Suprapubic skin (tissue), 4 donors: ENCODE measurements around the gene CDC42SE2. TPM values are rescaled to one million over a fixed set of nuclear protein-coding genes. Genes with fewer than 3 reads are reported as not detected.

Experiments
- DNase-seq, 2 donors: peaks; one replicate each; pipeline ENCODE4 v3.0.0-alpha.2; 2019; ENCODE audit warnings: low spot score in 2 of 2
- H3K27ac ChIP-seq: fragments of 200-600 bp; sonication (generic); one replicate; pipeline ENCODE4 v1.5.1; 2019
- H3K27me3 ChIP-seq: fragments of 200-600 bp; sonication (generic); one replicate; pipeline ENCODE4 v1.5.1; 2019
- H3K36me3 ChIP-seq: fragments of 200-600 bp; sonication (generic); one replicate; pipeline ENCODE4 v1.5.1; 2019
- H3K4me1 ChIP-seq: fragments of 200-600 bp; sonication (generic); one replicate; pipeline ENCODE4 v1.5.1; 2019
- H3K4me3 ChIP-seq: fragments of 200-600 bp; sonication (generic); one replicate; pipeline ENCODE4 v1.5.1; 2019; ENCODE audit warnings: mild to moderate bottlenecking
- H3K9me3 ChIP-seq: fragments of 200-600 bp; sonication (generic); one replicate; pipeline ENCODE4 v1.5.1; 2019
- EP300 ChIP-seq: sonication (generic); formaldehyde crosslinking; IDR thresholded peaks from one replicate; pipeline ENCODE4 v1.6.1; 2017; ENCODE audit warnings: antibody characterized with exemption
- POLR2A ChIP-seq, 2 donors: fragments of 450-650 bp; IDR thresholded peaks; one replicate each; pipeline ENCODE4 v1.6.1; 2017; ENCODE audit warnings: antibody characterized with exemption in 2 of 2, mild to moderate bottlenecking in 2 of 2, moderate library complexity in 2 of 2
- POLR2AphosphoS5 ChIP-seq, 3 donors: sonication (generic); formaldehyde crosslinking; IDR thresholded peaks; one replicate each; pipeline ENCODE4 v1.6.1; 2017; ENCODE audit warnings: antibody characterized with exemption in 3 of 3
- WGBS: methylation state at CpG from one replicate; pipeline ENCODE4 v1.1.5; 2018; 5-methylcytosine and 5-hydroxymethylcytosine counted together
- total RNA-seq, 4 donors: library from RNA; depleted of rRNA; stranded (reverse); fragments of >200 nt; gene quantifications; one replicate each; pipeline ENCODE4 v1.1.0, GENCODE V29; 2016
- TF ChIP-seq, protein P1 (sequence below), 2 donors: fragments of 200-600 bp in 1 of 2; fragments of 450-650 bp in 1 of 2; sonication (generic) in 1 of 2; IDR thresholded peaks; one replicate each; pipeline ENCODE4 v1.5.1; 2016 to 2019; ENCODE audit warnings: antibody characterized with exemption in 2 of 2, mild to moderate bottlenecking in 1 of 2, moderate library complexity in 1 of 2

The CDC42SE2 gene
- total RNA-seq, 4 donors from 2014 or later = 32.4 to 46.6 (median 36.7) TPM

DNA sequence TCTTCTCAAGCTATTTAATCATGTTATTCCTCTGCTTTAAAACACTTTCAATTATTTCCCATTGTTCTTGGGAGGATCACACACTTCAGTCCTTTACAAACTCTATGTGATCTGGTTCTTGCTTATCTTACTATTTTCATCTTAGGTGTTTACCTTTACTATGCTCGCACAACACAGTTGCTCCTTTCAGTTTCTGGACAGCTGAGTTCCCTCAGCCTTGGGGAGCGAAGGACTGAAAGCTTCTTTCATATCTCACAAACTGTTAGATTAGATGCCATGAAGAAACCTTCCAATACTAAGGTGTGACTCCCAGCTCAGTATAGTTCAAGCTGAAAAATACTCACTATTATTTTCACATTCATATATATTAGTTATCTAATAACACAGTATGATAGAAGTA, 117.9 kb downstream of the CDC42SE2 start:
- 89% methylated on average over 2 of the region's 2 CpGs for WGBS
- H3K4me3 ChIP-seq = no peak overlapping the region
- no peak for DNase-seq
- H3K4me1 ChIP-seq = peaks cover 29% of the 10 kb centered on the region
- H3K27me3 ChIP-seq = no peaks in the 10 kb centered on the region
- peaks cover 13% of the 10 kb centered on the region for H3K36me3 ChIP-seq
- H3K27ac ChIP-seq = no peak overlapping the region
- no peaks in the 10 kb centered on the region for H3K9me3 ChIP-seq
- no peak for TF ChIP-seq POLR2AphosphoS5 (IDR thresholded peaks at IDR 0.05)
- no peak for TF ChIP-seq EP300
- no peak for TF ChIP-seq POLR2A (IDR thresholded peaks at IDR 0.05)
- TF ChIP-seq, protein P1, sequence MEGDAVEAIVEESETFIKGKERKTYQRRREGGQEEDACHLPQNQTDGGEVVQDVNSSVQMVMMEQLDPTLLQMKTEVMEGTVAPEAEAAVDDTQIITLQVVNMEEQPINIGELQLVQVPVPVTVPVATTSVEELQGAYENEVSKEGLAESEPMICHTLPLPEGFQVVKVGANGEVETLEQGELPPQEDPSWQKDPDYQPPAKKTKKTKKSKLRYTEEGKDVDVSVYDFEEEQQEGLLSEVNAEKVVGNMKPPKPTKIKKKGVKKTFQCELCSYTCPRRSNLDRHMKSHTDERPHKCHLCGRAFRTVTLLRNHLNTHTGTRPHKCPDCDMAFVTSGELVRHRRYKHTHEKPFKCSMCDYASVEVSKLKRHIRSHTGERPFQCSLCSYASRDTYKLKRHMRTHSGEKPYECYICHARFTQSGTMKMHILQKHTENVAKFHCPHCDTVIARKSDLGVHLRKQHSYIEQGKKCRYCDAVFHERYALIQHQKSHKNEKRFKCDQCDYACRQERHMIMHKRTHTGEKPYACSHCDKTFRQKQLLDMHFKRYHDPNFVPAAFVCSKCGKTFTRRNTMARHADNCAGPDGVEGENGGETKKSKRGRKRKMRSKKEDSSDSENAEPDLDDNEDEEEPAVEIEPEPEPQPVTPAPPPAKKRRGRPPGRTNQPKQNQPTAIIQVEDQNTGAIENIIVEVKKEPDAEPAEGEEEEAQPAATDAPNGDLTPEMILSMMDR (IDR thresholded peaks at IDR 0.05) = no peak

DNA sequence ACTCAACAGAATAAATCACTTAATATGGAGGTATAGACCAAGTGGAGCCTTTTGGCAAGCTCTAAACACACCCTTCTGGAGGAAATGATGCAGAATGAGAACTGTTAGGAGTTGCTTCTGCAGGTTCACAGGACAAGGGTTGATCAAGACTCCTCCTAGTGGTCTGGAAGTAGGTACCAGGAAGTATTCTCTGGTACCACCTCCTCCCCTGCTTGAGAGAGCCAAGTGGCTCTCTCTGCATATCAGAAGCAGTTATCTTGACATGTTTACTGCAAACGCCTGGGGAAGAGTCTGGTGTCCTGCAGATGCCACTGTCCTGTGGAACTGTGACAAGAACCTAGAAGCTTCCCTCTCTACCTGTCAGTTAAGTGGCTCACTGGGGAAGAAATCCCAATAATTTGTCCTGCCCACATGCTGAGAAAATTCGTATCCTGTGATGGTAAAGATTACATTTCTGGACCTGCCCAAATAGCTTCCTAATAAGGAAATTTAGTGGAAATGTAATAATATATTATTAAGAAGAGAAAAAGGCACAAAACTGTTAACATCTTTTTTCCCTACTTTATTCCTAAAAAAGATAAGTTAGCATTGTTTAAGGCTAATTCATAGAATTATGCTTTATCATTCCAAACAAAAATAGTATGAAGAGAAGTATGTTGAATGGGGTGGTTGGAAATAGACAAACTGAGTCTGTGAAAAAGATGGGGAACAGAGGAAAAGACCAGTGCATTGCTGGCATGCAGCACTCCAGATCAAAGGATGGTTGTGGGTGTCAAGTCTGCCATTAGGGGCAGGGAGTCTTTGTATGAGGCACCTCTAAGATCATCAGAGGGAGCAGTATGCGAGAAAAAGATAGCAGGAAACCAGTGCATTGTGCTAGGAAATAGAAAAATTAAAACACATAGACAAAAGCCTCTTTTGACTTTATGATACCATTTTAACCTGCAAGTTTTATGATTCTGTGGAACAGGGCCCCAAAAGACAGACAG, 118.8 kb downstream of the CDC42SE2 start:
- peaks cover 13% of the 10 kb centered on the region for H3K36me3 ChIP-seq
- peaks cover 29% of the 10 kb centered on the region for H3K4me1 ChIP-seq
- H3K4me3 ChIP-seq = no peak overlapping the region
- H3K27ac ChIP-seq = no peak overlapping the region
- no peaks in the 10 kb centered on the region for H3K27me3 ChIP-seq
- TF ChIP-seq, protein P1 (IDR thresholded peaks at IDR 0.05) = peak in 1 of 2 donors; percentile 47
- TF ChIP-seq EP300 (no peak), POLR2AphosphoS5 (IDR thresholded peaks at IDR 0.05) (no peak), POLR2A (IDR thresholded peaks at IDR 0.05) (no peak)
- 62% methylated on average over 3 of the region's 3 CpGs for WGBS
- no peaks in the 10 kb centered on the region for H3K9me3 ChIP-seq
- DNase-seq = no peak

DNA sequence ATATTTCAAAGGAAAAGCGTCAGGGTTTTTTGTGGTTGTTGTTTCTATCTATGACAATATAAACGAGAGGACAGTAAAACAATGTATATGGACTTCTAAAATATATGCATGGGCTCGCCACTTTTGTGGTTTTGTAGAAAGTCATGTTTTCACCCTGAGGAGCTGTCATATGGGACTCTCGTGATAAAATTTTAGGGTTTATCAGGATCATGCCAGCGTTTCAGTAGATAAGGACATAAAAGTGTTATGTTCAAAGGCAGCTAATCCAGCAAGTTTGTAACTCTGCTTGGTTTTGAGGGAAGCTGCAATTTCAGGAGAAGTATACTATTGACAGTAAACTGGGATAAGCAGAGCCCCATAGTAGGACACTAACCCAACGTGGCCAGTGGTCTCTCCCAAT, 120.3 kb downstream of the CDC42SE2 start:
- TF ChIP-seq POLR2AphosphoS5 (IDR thresholded peaks at IDR 0.05) (no peak), EP300 (no peak), POLR2A (IDR thresholded peaks at IDR 0.05) (no peak)
- TF ChIP-seq, protein P1 (IDR thresholded peaks at IDR 0.05) = no peak
- Histone ChIP-seq H3K36me3 (peaks cover 13% of the 10 kb centered on the region), H3K4me3 (no peak overlapping the region), H3K27ac (no peak overlapping the region), H3K27me3 (no peaks in the 10 kb centered on the region), H3K4me1 (peaks cover 18% of the 10 kb centered on the region), H3K9me3 (no peaks in the 10 kb centered on the region)
- no peak for DNase-seq
- 81% methylated on average over 6 of the region's 6 CpGs for WGBS

DNA sequence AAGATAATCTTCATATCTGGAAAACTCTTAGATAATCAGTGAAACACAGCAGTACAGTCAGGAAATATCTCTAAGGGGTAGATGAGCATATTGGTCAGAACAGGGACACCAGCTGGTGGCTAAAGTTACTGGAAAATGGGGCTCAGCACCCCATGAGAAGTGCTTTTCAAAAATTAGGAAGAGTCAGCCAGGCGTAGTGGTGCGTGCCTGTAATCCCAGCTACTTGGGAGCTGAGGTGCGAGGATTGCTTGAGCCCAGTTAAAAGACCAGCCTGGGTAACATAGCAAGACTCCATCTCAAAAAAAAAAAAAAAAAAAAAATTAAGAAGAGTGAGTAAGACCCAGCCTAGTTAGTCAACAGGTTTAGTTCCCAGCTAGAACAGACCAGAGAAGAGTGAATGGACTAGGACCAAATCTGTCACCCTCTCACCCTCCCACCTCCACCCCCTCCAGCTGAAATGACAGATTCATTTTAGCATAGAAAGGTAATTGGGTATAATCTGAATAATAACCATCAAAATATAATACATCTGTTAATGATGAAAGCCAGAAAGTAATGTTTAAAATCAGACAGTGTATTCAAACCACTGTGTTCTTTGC, 120.9 kb downstream of the CDC42SE2 start:
- H3K4me1 ChIP-seq = peaks cover 13% of the 10 kb centered on the region
- H3K4me3 ChIP-seq = no peak overlapping the region
- 93% methylated on average over 3 of the region's 3 CpGs for WGBS
- no peaks in the 10 kb centered on the region for H3K27me3 ChIP-seq
- no peak for DNase-seq
- H3K9me3 ChIP-seq = no peaks in the 10 kb centered on the region
- TF ChIP-seq EP300 = no peak
- TF ChIP-seq, protein P1 (IDR thresholded peaks at IDR 0.05) = no peak
- H3K36me3 ChIP-seq = peaks cover 13% of the 10 kb centered on the region
- H3K27ac ChIP-seq = no peak overlapping the region

DNA sequence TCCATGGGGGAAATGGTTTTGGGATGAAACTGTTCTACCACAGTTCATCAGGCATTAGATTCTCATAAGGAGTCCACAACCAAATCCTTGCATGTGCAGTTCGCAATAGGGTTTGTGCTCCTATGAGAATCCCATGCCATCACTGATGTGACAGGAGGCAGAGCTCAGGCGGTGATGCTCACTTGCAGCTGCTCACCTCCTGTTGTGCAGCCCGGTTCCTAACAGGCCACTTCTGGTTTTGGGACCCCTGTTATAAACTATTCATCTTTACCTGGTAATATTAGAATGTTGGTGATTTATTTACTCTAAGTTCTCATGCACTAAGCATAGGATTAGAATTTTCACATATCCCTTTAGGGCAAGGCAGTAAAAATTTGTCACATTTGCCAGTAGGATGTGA, 122.3 kb downstream of the CDC42SE2 start:
- H3K36me3 ChIP-seq = peaks cover 17% of the 10 kb centered on the region
- WGBS = 96% methylated on average over 3 of the region's 3 CpGs
- peaks cover 5% of the 10 kb centered on the region for H3K4me1 ChIP-seq
- H3K9me3 ChIP-seq = no peaks in the 10 kb centered on the region
- TF ChIP-seq, protein P1 (IDR thresholded peaks at IDR 0.05) = no peak
- TF ChIP-seq POLR2AphosphoS5 (IDR thresholded peaks at IDR 0.05) = no peak
- TF ChIP-seq EP300 = no peak
- TF ChIP-seq POLR2A (IDR thresholded peaks at IDR 0.05) = no peak
- DNase-seq = no peak
- no peak overlapping the region for H3K4me3 ChIP-seq
- H3K27ac ChIP-seq = no peak overlapping the region
- no peaks in the 10 kb centered on the region for H3K27me3 ChIP-seq
